A549 (cell line): ENCODE data around the gene RAB37. TPM values are rescaled to one million over a fixed set of nuclear protein-coding genes. Genes with fewer than 3 reads are reported as not detected.

ENCODE experiments used
- ATAC-seq, 2 experiments: fragments of 200-7000 bp in 1 of 2; fragments of >200 bp in 1 of 2; cut with Nextera tagmentation in 1 of 2; cut with Tn5 transposase in 1 of 2; 3 replicates each; pipeline versions ENCODE4 v1.8.0 to v1.9.1; 2018 to 2020; ENCODE audit warnings: mild to moderate bottlenecking in 1 of 2, moderate library complexity in 1 of 2
- CTCF ChIA-PET: fragments of 300-600 bp; sonication (Branson Sonifier 250); formaldehyde crosslinking; extraction: SDS; loops from one replicate; lab custom pipeline; 2021; ENCODE audit warnings: antibody characterized with exemption, inconsistent platforms; lab: Yijun Ruan, JAX
- POLR2A ChIA-PET: fragments of 350-600 bp; formaldehyde crosslinking; extraction: SDS; loops from one replicate; lab custom pipeline; 2021; ENCODE audit warnings: antibody characterized with exemption, inconsistent platforms; lab: Yijun Ruan, JAX
- DNase-seq, 2 experiments: peaks; one replicate each; pipeline versions ENCODE4 v3.0.0 to v3.0.0-alpha.2; 2011 to 2016; ENCODE audit warnings: low read depth in 1 of 2, low spot score in 1 of 2
- FAIRE-seq: peaks from 2 replicates; lab custom pipeline; 2011; peaks lifted over from hg19 to GRCh38; lab: Jason Lieb, UNC
- H3K27ac ChIP-seq, 2 experiments: fragments of >200 bp; sonication (Bioruptor Twin); formaldehyde crosslinking; 3 replicates each; pipeline ENCODE4 v1.5.1; 2016 to 2017
- H3K4me1 ChIP-seq: fragments of >200 bp; sonication (Bioruptor Twin); formaldehyde crosslinking; 3 replicates; pipeline ENCODE4 v1.6.1; 2016
- H3K4me2 ChIP-seq: fragments of >200 bp; sonication (Bioruptor Twin); formaldehyde crosslinking; 3 replicates; pipeline ENCODE4 v1.6.1; 2016
- H3K4me3 ChIP-seq: fragments of >200 bp; sonication (Bioruptor Twin); formaldehyde crosslinking; 3 replicates; pipeline ENCODE4 v1.5.1; 2016
- H3K9me3 ChIP-seq: fragments of >200 bp; sonication (Bioruptor Twin); formaldehyde crosslinking; 3 replicates; pipeline ENCODE4 v1.6.1; 2016
- BHLHE40 ChIP-seq: IDR thresholded peaks from 2 replicates; pipeline ENCODE4 v1.6.1; 2012; ENCODE audit warnings: low read depth, low read length, inconsistent platforms
- CBX8 ChIP-seq: fragments of 200-600 bp; sonication (generic); IDR thresholded peaks from 2 replicates; pipeline ENCODE4 v1.6.1; 2016
- CHD2 ChIP-seq: fragments of 150-350 bp; IDR thresholded peaks from 2 replicates; pipeline ENCODE4 v1.6.1; 2014; ENCODE audit warnings: low read length; ENCODE audit not compliant: partially characterized antibody
- HDAC2 ChIP-seq: fragments of 200-600 bp; sonication (generic); IDR thresholded peaks from 2 replicates; pipeline ENCODE4 v1.6.1; 2016
- HEYL ChIP-seq: fragments of 250-450 bp; sonication (Bioruptor Pico); IDR thresholded peaks from 2 replicates; pipeline ENCODE4 v1.8.0; 2021; ENCODE audit warnings: mild to moderate bottlenecking, moderate library complexity
- KDM5A ChIP-seq: fragments of 200-600 bp; sonication (generic); IDR thresholded peaks from 2 replicates; pipeline ENCODE4 v1.6.1; 2016; ENCODE audit warnings: antibody characterized with exemption, mild to moderate bottlenecking
- MAFK ChIP-seq: fragments of 450-650 bp; IDR thresholded peaks from 2 replicates; pipeline ENCODE4 v1.6.1; 2014; ENCODE audit not compliant: partially characterized antibody
- MAZ ChIP-seq: fragments of 150-350 bp; IDR thresholded peaks from 2 replicates; pipeline ENCODE4 v1.6.1; 2014; ENCODE audit warnings: antibody characterized with exemption, low read depth, low read length, borderline replicate concordance
- MYC ChIP-seq: IDR thresholded peaks from 2 replicates; pipeline ENCODE4 v1.6.1; 2012; ENCODE audit warnings: mild to moderate bottlenecking, inconsistent platforms, low read length, improper control_type of control experiment, borderline replicate concordance
- NFE2L2 ChIP-seq: fragments of 150-350 bp; conservative IDR thresholded peaks from 2 replicates; pipeline ENCODE4 v1.6.1; 2014; ENCODE audit warnings: low read length
- PHF8 ChIP-seq: fragments of 200-600 bp; sonication (generic); IDR thresholded peaks from 2 replicates; pipeline ENCODE4 v1.6.1; 2016; ENCODE audit warnings: low read depth, mild to moderate bottlenecking, antibody characterized with exemption, moderate library complexity, borderline replicate concordance
- RAD21 ChIP-seq, 2 experiments: fragments of >200 bp in 1 of 2; sonication (Bioruptor Twin) in 1 of 2; formaldehyde crosslinking in 1 of 2; IDR thresholded peaks in 1 of 2; conservative IDR thresholded peaks in 1 of 2; 2 replicates in 1 of 2; 3 replicates in 1 of 2; pipeline ENCODE4 v1.6.1; 2012 to 2018; ENCODE audit warnings: inconsistent platforms in 1 of 2
- RARB ChIP-seq: fragments of 250-450 bp; sonication (Bioruptor Pico); IDR thresholded peaks from 2 replicates; pipeline ENCODE4 v1.8.0; 2021; ENCODE audit warnings: mild to moderate bottlenecking, moderate library complexity
- RFX5 ChIP-seq: fragments of 450-650 bp; IDR thresholded peaks from 2 replicates; pipeline ENCODE4 v1.7.1; 2014; ENCODE audit warnings: antibody characterized with exemption, mild to moderate bottlenecking, moderate library complexity
- SMC3 ChIP-seq: fragments of >200 bp; sonication (Bioruptor Twin); formaldehyde crosslinking; IDR thresholded peaks from 3 replicates; pipeline ENCODE4 v1.6.1; 2018; ENCODE audit warnings: inconsistent platforms
- ZC3H11A ChIP-seq: fragments of 450-650 bp; IDR thresholded peaks from 2 replicates; pipeline ENCODE4 v1.6.1; 2014; ENCODE audit warnings: antibody characterized with exemption, mild to moderate bottlenecking
- WGBS: methylation state at CpG from one replicate; pipeline ENCODE4 v1.1.6; 2017; ENCODE audit errors: missing lambda C conversion rate; 5-methylcytosine and 5-hydroxymethylcytosine counted together
- polyA plus RNA-seq, 4 experiments: library from polyadenylated mRNA; depleted of rRNA in 3 of 4; stranded (reverse); fragments of >200 nt; fragmentation: RNase III in 1 of 4; extraction: RNeasy Plus Mini Kit Qiagen cat#74134 plus additional on column Dnase treatment in 1 of 4; gene quantifications; 2 replicates in 3 of 4; 3 replicates in 1 of 4; pipeline ENCODE4 v1.2.3, GENCODE V29; 2011 to 2017
- TF ChIP-seq, protein P1 (sequence below): fragments of >200 bp; sonication (Bioruptor Twin); formaldehyde crosslinking; IDR thresholded peaks from 3 replicates; pipeline ENCODE4 v1.5.1; 2016
- TF ChIP-seq, protein P2 (sequence below): fragments of >200 bp; sonication (Bioruptor Twin); formaldehyde crosslinking; IDR thresholded peaks from 2 replicates; pipeline ENCODE4 v1.6.1; 2016
- TF ChIP-seq, protein P3 (sequence below): fragments of 250-450 bp; sonication (Bioruptor Pico); IDR thresholded peaks from 2 replicates; pipeline ENCODE4 v1.5.0; 2020; ENCODE audit warnings: low read depth, mild to moderate bottlenecking, moderate library complexity
- TF ChIP-seq, protein P4 (sequence below): fragments of 450-650 bp; IDR thresholded peaks from 2 replicates; pipeline ENCODE4 v1.6.1; 2014; ENCODE audit warnings: antibody characterized with exemption
- TF ChIP-seq, protein P5 (sequence below): IDR thresholded peaks from 2 replicates; pipeline ENCODE4 v1.6.1; 2012; ENCODE audit warnings: low read depth, borderline replicate concordance

Gene RAB37
- polyA plus RNA-seq, 2 of the 4 experiments (the other 2 are of a cell fraction), result 2.4 to 15.8 TPM

DNA sequence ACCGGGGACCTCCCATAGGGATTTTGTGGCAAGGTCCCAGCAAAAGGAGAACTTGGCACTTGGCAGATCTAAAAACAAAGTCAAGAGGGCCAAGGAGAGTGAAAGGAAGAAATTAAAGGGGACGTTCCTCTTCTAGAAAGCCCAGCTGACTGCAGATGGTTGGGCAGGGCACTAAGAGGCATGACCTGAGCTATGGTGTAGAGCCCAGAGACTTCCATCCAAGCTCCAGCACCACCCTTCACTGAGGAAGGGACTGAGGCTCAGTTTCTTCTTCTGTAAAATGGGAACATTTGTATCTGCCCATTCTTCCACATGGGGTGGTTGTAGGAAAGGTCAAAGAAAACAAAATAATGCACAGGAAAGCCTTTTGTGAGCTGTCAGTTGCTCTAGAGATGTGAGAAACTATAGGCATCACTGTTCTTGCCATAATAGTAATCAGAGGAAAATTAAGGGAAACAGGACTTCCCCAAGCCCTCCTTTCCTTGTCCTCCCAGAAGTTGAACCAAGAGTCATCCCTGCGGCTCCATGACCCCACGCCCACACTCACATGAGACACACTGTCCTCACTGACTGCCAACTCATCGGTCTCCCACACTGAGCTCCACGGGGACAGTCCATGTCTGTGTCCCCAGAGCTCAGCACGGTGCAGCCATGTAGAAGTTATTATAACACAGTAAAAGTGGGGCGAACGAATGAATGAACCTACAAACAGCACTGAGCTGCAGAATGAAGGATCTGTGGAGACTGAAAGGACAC lies 34.8 kb upstream of the RAB37 start:
- CTCF ChIA-PET, result interaction anchor here (1.0 to 2.2 kb wide), 4 partner anchors 31 to 68 kb away, joined by 3 to 9 read pairs (median 4); no protein-coding TSS in a partner anchor
- no peak for FAIRE-seq

DNA sequence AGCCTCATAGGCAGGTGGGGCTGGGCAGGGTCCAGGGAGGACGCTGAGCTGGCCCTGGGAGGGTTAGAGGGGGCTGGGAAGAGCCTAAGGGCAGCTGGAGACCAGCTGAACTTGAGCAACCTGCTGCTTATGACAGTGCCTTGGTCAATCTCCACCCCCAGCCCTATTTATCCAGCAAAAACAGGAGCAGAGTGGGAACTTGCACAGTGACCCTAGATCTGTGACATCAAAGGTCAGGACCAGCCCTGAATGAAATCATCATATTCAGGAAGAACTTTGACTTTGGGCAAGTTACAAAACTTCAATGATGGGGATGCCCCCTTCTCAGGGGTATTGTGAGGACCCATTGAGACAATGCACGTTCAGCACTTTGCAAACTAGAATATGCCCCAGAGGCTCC lies 33.7 kb upstream of the RAB37 start:
- H3K27ac ChIP-seq, result no peak overlapping the region
- H3K4me1 ChIP-seq, result no peaks in the 10 kb centered on the region
- FAIRE-seq (no peak), DNase-seq (no peak), ATAC-seq (no peak)
- TF ChIP-seq MYC, result no peak
- no peak for TF ChIP-seq HEYL (CRISPR knock-in tag)
- TF ChIP-seq CBX8, result no peak
- no peak for TF ChIP-seq RAD21 (conservative IDR thresholded peaks at IDR 0.05 in 1 of 2, IDR thresholded peaks at IDR 0.05 in 1 of 2)
- TF ChIP-seq, protein P1, sequence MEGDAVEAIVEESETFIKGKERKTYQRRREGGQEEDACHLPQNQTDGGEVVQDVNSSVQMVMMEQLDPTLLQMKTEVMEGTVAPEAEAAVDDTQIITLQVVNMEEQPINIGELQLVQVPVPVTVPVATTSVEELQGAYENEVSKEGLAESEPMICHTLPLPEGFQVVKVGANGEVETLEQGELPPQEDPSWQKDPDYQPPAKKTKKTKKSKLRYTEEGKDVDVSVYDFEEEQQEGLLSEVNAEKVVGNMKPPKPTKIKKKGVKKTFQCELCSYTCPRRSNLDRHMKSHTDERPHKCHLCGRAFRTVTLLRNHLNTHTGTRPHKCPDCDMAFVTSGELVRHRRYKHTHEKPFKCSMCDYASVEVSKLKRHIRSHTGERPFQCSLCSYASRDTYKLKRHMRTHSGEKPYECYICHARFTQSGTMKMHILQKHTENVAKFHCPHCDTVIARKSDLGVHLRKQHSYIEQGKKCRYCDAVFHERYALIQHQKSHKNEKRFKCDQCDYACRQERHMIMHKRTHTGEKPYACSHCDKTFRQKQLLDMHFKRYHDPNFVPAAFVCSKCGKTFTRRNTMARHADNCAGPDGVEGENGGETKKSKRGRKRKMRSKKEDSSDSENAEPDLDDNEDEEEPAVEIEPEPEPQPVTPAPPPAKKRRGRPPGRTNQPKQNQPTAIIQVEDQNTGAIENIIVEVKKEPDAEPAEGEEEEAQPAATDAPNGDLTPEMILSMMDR, result no peak
- TF ChIP-seq BHLHE40, result no peak
- TF ChIP-seq, protein P2, sequence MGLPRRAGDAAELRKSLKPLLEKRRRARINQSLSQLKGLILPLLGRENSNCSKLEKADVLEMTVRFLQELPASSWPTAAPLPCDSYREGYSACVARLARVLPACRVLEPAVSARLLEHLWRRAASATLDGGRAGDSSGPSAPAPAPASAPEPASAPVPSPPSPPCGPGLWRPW, result no peak
- TF ChIP-seq, protein P3, sequence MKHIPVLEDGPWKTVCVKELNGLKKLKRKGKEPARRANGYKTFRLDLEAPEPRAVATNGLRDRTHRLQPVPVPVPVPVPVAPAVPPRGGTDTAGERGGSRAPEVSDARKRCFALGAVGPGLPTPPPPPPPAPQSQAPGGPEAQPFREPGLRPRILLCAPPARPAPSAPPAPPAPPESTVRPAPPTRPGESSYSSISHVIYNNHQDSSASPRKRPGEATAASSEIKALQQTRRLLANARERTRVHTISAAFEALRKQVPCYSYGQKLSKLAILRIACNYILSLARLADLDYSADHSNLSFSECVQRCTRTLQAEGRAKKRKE (CRISPR knock-in tag), result no peak
- WGBS, result 0% methylated on average over 2 of the region's 2 CpGs
- H3K4me3 ChIP-seq, result no peak overlapping the region
- no peak overlapping the region for H3K4me2 ChIP-seq
- H3K9me3 ChIP-seq, result no peaks in the 10 kb centered on the region
- CTCF ChIA-PET, result interaction anchor here (1.0 to 1.9 kb wide), 3 partner anchors 32 to 196 kb away, joined by 3 to 9 read pairs (median 3); no protein-coding TSS in a partner anchor
- POLR2A ChIA-PET, result no interaction called here

More for the DNA sequence above, 34.8 kb upstream of the RAB37 start:
- ATAC-seq (0 out of 6 replicates have a peak, but pooled peaks of 1 of the 2 experiments have one; percentile 10), DNase-seq (no peak)
- no peak for TF ChIP-seq MAZ
- no peak for TF ChIP-seq MAFK
- TF ChIP-seq, protein P4, sequence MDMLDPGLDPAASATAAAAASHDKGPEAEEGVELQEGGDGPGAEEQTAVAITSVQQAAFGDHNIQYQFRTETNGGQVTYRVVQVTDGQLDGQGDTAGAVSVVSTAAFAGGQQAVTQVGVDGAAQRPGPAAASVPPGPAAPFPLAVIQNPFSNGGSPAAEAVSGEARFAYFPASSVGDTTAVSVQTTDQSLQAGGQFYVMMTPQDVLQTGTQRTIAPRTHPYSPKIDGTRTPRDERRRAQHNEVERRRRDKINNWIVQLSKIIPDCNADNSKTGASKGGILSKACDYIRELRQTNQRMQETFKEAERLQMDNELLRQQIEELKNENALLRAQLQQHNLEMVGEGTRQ, result no peak
- TF ChIP-seq CHD2, result no peak
- TF ChIP-seq KDM5A, result no peak
- no peak for TF ChIP-seq ZC3H11A
- no peak for TF ChIP-seq SMC3
- TF ChIP-seq PHF8, result no peak
- TF ChIP-seq RARB, result no peak
- no peak for TF ChIP-seq HDAC2
- no peak for TF ChIP-seq RFX5
- TF ChIP-seq NFE2L2, result no peak
- TF ChIP-seq HEYL (CRISPR knock-in tag), result no peak
- TF ChIP-seq, protein P5, sequence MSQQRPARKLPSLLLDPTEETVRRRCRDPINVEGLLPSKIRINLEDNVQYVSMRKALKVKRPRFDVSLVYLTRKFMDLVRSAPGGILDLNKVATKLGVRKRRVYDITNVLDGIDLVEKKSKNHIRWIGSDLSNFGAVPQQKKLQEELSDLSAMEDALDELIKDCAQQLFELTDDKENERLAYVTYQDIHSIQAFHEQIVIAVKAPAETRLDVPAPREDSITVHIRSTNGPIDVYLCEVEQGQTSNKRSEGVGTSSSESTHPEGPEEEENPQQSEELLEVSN, result no peak
- Histone ChIP-seq H3K4me1 (no peaks in the 10 kb centered on the region), H3K4me2 (no peak overlapping the region), H3K4me3 (no peak overlapping the region), H3K27ac (no peak overlapping the region), H3K9me3 (no peaks in the 10 kb centered on the region)
- POLR2A ChIA-PET, result no interaction called here
- 48% methylated on average over 9 of the region's 9 CpGs for WGBS
